NCI-H187 (cell line): ENCODE measurements around the gene PCDHGA1.
"Not testable (repeated sequence)": the region's sequence is repeated elsewhere in the genome, so short reads cannot be mapped to it uniquely, and the experiment has no call there.

Experiments used
- DNase-seq, 2 experiments: peaks; one replicate each; lab custom pipeline; 2025; lab: John Stamatoyannopoulos, UW

Gene PCDHGA1

GRCh38 chr5:141383345-141383744 is 53.0 kb downstream of the PCDHGA1 start:
- DNase-seq = no peak

GRCh38 chr5:141384471-141385267 is 54.4 kb downstream of the PCDHGA1 start:
- DNase-seq = no peak

GRCh38 chr5:141387557-141388311 is 57.4 kb downstream of the PCDHGA1 start, which contains the start of gene PCDHGB4:
Gene PCDHGB4 (plus strand): TSS chr5:141387698. CDS start chr5:141387885, 187 bp downstream.
- not testable (repeated sequence) for DNase-seq

DNA sequence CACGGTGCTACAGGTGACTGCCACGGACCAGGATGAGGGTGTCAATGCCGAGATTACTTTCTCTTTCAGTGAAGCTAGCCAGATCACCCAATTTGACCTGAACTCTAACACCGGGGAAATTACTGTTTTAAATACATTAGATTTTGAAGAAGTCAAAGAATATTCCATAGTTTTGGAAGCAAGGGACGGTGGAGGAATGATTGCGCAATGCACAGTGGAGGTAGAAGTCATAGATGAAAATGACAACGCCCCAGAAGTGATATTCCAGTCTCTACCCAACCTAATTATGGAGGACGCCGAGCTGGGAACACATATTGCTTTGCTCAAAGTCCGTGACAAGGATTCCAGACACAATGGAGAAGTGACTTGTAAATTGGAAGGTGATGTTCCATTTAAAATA is 58.3 kb downstream of the PCDHGA1 start:
- no peak for DNase-seq

- no peak for DNase-seq
Observed at GRCh38 chr5:141389153-141390042, 59.1 kb downstream of the PCDHGA1 start.

DNA sequence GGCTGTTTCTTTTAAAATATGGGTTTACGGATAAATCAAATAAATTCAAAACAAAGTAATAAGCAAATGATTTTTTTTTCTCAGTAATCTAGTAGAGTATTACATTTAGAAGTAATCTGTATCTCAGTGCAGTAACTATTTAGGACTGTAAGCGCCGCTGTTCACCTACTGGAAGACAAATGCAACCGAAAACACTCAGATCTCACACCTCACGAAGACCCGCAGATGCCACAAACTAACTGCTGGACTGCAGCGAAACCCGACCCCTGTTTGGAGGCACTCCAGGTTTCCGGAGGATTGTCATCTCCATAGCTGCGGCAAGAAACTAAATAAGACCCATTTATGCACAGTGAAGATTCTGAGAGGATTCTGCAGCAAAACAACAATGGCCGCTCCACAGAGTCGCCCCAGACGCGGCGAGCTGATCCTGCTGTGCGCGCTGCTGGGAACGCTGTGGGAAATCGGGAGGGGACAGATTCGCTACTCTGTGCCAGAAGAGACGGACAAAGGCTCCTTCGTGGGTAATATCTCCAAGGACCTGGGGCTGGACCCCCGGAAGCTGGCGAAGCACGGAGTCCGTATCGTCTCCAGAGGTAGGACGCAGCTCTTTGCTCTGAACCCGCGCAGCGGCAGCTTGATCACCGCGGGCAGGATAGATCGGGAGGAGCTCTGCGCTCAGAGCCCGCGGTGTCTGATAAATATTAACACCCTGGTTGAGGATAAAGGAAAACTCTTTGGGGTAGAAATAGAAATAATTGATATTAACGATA is 62.3 kb downstream of the PCDHGA1 start, which contains the start of gene PCDHGA8:
TSS of gene PCDHGA8 (plus strand) at position 205 of the 770 bp plus-strand sequence. CDS start at position 386, 181 bp downstream.
- DNase-seq = no peak

DNA sequence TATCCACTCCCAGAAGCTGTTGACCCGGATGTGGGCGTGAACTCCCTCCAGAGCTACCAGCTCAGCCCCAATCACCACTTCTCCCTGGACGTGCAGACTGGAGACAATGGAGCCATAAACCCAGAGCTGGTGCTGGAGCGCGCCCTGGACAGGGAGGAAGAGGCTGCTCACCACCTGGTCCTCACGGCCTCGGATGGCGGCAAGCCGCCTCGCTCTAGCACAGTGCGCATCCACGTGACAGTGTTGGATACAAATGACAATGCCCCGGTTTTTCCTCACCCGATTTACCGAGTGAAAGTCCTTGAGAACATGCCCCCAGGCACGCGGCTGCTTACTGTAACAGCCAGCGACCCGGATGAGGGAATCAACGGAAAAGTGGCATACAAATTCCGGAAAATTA is 63.0 kb downstream of the PCDHGA1 start:
- no peak for DNase-seq

GRCh38 chr5:141394401-141395187 is 64.3 kb downstream of the PCDHGA1 start:
- not testable (repeated sequence) for DNase-seq

- DNase-seq = peak in 1 of 2 experiments; percentile 19
Observed at GRCh38 chr5:141397756-141398551, 67.6 kb downstream of the PCDHGA1 start, which contains the start of gene PCDHGB5. Gene PCDHGB5 (plus strand): TSS chr5:141397947. CDS start chr5:141398128, 181 bp downstream.

- no peak for DNase-seq
Observed at GRCh38 chr5:141398608-141399007, 68.3 kb downstream of the PCDHGA1 start.

DNA sequence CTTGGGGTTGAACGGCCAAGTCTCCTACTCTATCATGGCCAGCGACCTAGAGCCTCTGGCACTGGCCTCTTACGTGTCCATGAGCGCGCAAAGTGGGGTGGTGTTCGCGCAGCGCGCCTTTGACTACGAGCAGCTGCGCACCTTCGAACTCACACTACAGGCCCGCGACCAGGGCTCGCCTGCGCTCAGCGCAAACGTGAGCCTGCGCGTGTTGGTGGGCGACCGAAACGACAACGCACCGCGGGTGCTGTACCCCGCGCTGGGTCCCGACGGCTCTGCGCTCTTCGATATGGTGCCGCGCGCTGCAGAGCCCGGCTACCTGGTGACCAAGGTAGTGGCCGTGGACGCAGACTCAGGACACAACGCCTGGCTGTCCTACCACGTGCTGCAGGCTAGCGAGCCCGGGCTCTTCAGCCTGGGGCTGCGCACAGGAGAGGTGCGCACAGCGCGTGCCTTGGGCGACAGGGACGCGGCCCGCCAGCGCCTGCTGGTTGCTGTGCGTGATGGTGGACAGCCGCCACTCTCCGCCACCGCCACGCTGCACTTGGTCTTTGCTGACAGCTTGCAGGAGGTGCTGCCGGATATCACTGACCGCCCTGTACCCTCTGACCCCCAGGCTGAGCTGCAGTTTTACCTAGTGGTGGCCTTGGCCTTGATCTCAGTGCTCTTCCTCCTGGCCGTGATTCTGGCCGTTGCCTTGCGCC is 69.4 kb downstream of the PCDHGA1 start:
- no peak for DNase-seq

DNA sequence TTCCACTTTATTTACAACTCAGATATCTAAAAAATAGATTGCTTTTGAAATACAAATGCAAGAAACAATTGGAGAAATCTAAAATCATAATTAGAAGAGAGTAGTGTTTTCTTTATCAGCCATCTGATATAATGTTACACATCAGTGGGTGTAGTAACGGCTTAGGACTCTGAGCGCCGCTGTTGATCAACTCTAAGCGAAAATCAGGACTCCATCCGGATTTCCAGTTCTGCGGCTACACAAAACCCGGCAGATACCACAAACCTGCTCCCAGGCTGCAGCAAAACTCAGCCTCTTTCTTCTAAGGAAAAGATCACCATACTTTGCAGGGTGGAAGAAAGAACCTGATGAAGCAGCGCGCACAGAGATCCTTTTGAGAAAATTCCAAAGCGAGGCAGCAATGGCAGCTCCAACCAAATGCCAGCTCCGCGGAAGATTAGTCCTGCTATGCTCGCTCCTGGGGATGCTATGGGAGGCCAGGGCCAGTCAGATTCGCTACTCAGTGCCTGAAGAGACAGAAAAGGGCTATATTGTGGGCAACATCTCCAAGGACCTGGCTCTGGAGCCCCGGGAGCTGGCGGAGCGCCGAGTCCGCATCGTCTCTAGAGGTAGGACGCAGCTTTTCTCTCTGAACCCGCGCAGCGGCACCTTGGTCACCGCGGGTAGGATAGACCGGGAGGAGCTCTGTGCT is 72.4 kb downstream of the PCDHGA1 start, which contains the start of gene PCDHGA9:
TSS of gene PCDHGA9 (plus strand) at position 226 of the 691 bp plus-strand sequence. CDS start at position 401, 175 bp downstream.
- no peak for DNase-seq

DNA sequence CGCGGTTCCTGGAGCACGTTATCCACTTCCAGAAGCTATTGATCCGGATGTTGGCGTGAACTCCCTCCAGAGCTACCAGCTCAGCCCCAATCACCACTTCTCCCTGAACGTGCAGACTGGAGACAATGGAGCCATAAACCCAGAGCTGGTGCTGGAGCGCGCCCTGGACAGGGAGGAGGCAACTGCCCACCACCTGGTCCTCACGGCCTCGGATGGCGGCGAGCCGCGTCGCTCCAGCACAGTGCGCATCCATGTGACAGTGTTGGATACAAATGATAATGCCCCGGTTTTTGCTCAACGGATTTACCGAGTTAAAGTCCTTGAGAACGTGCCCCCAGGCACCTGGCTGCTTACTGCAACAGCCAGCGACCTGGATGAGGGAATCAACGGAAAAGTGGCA is 73.1 kb downstream of the PCDHGA1 start:
- DNase-seq = no peak

- DNase-seq = not testable (repeated sequence)
Observed at GRCh38 chr5:141407790-141408505, 77.6 kb downstream of the PCDHGA1 start, which contains the start of gene PCDHGB6. Gene PCDHGB6 (plus strand): TSS chr5:141408021. CDS start chr5:141408203, 182 bp downstream.

- DNase-seq = no peak
Observed at GRCh38 chr5:141409598-141410306, 79.4 kb downstream of the PCDHGA1 start.

DNA sequence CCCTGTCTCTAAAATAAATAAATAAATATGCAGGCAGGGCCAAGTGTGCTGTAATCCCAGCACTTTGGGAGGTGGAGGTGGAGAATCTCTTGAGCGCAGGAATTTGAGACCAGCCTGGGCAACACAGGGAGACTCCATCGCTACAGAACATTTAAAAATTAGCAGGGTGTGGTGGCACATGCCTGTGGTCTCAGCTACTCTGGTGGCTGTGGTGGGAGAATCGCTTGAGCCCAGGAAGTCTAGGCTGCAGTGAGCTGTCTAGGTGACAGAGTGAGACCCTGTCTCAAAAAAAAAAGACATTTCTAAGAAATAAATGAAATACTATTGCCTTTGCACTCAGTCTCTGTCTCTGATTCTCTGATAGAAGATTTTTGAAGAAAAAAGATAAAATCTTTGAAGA is 81.3 kb downstream of the PCDHGA1 start:
- DNase-seq = no peak
